HUES6 (cell line): ENCODE measurements around the gene PRKAB2.
"Not testable (repeated sequence)": the region's sequence is repeated elsewhere in the genome, so short reads cannot be mapped to it uniquely, and the experiment has no call there.

ENCODE experiments used
- H3K27ac ChIP-seq: 2 replicates; pipeline ENCODE4 v1.7.0; 2013; ENCODE audit warnings: low read depth, mild to moderate bottlenecking, low read length, inconsistent platforms
- H3K27me3 ChIP-seq: 2 replicates; pipeline ENCODE4 v1.6.1; 2013; ENCODE audit warnings: low read length; ENCODE audit not compliant: control insufficient read depth, insufficient read depth
- H3K36me3 ChIP-seq: 2 replicates; pipeline ENCODE4 v1.6.1; 2013; ENCODE audit warnings: low read length; ENCODE audit not compliant: control insufficient read depth, insufficient read depth
- H3K4me1 ChIP-seq: 2 replicates; pipeline ENCODE4 v1.6.1; 2013; ENCODE audit warnings: low read length; ENCODE audit not compliant: control insufficient read depth, insufficient read depth
- H3K4me3 ChIP-seq: 2 replicates; pipeline ENCODE4 v1.5.1; 2013; ENCODE audit warnings: low read depth, low read length
- H3K9ac ChIP-seq: one replicate; pipeline ENCODE4 v1.6.1; 2013; ENCODE audit warnings: mild to moderate bottlenecking, low read length
- H3K9me3 ChIP-seq: 2 replicates; pipeline ENCODE4 v1.6.1; 2013; ENCODE audit warnings: low read depth, low read length; ENCODE audit not compliant: control insufficient read depth, insufficient read depth

Gene PRKAB2

DNA sequence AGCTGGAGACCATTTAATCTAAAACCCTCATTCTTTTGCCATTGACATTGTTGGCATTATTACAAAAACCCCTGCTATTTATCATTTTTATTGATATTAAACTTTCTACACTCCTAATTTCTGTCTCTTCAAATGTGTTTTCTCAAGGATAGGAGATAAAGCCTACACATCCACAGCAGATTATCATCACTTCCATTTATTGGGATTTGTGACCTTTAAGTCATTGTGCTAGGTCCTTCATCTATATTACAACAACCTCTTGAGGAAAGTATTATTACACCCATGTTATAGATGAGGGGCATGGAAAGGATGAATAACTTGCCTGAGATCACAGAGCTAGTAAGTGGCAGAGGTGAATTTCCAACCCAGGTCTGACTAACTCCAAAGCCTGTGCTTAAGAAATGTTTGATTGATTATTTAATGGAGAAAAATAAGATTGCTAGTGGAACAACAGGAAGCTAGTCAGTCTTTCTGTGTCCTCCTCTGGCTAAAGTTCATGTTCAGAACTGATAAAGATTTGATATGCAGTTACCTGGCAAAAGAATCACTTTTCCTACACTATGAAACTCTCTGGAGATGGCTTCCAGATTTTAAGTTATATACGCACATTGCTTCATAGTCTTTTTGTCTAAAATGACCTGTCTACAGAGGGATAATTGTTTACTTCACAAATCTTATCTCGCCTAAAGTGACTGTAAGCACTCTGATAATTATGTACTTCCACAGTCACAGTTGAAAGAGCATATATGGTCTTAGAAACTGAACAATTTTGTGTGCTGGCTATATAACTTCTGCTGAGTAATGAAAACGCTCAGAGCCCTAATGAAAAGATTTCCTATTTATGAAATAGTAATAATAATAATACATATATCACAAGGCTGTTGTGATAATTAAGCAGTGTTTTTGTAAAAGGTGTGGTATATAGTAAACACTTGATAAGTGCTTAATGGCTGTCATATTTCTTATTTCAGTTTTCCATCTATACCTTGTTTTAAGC is 37.9 kb upstream of the PRKAB2 start:
- Histone ChIP-seq H3K9ac (no peak overlapping the region), H3K27me3 (no peaks in the 10 kb centered on the region), H3K9me3 (no peaks in the 10 kb centered on the region), H3K4me3 (no peak overlapping the region), H3K4me1 (no peaks in the 10 kb centered on the region), H3K36me3 (no peaks in the 10 kb centered on the region), H3K27ac (no peak overlapping the region)

GRCh38 chr1:147208619-147209018 is 36.3 kb upstream of the PRKAB2 start:
- H3K27me3 ChIP-seq: no peaks in the 10 kb centered on the region
- no peaks in the 10 kb centered on the region for H3K4me1 ChIP-seq
- H3K4me3 ChIP-seq: no peak overlapping the region
- no peak overlapping the region for H3K27ac ChIP-seq
- no peaks in the 10 kb centered on the region for H3K36me3 ChIP-seq
- H3K9me3 ChIP-seq: no peaks in the 10 kb centered on the region
- H3K9ac ChIP-seq: no peak overlapping the region

GRCh38 chr1:147207192-147207591 is 34.9 kb upstream of the PRKAB2 start:
- Histone ChIP-seq H3K36me3 (no peaks in the 10 kb centered on the region), H3K4me1 (no peaks in the 10 kb centered on the region), H3K27me3 (no peaks in the 10 kb centered on the region), H3K27ac (no peak overlapping the region), H3K4me3 (no peak overlapping the region), H3K9me3 (no peaks in the 10 kb centered on the region), H3K9ac (no peak overlapping the region)

GRCh38 chr1:147204080-147204479 is 31.8 kb upstream of the PRKAB2 start:
- Histone ChIP-seq H3K4me3 (no peak overlapping the region), H3K27ac (no peak overlapping the region), H3K9ac (no peak overlapping the region), H3K4me1 (no peaks in the 10 kb centered on the region), H3K36me3 (no peaks in the 10 kb centered on the region), H3K27me3 (no peaks in the 10 kb centered on the region), H3K9me3 (no peaks in the 10 kb centered on the region)

DNA sequence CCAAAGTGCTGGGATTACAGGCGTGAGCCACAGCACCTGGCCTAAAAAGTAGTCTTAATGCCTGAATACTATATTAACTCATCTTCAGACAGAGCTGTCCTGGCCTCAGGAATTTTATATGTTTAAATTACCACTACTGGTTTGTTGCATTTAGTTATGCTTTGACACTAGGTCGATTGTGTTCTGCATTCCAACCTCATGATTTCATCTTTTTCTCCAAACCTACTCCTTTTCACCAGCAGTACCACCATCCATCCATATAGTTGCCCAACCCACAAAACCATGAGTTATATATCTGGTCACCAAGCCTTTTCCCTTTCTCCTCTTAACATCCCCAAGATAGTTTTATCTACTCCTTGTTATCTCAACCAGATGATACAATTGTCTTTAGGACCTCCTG is 30.3 kb upstream of the PRKAB2 start:
- H3K4me3 ChIP-seq: no peak overlapping the region
- H3K27ac ChIP-seq: no peak overlapping the region
- no peaks in the 10 kb centered on the region for H3K4me1 ChIP-seq
- no peak overlapping the region for H3K9ac ChIP-seq
- H3K27me3 ChIP-seq: no peaks in the 10 kb centered on the region
- H3K36me3 ChIP-seq: no peaks in the 10 kb centered on the region
- no peaks in the 10 kb centered on the region for H3K9me3 ChIP-seq

- H3K36me3 ChIP-seq: no peaks in the 10 kb centered on the region
- no peaks in the 10 kb centered on the region for H3K9me3 ChIP-seq
- H3K27ac ChIP-seq: no peak overlapping the region
- no peaks in the 10 kb centered on the region for H3K27me3 ChIP-seq
- no peaks in the 10 kb centered on the region for H3K4me1 ChIP-seq
- no peak overlapping the region for H3K4me3 ChIP-seq
- H3K9ac ChIP-seq: no peak overlapping the region
Observed at GRCh38 chr1:147201786-147202185, 29.5 kb upstream of the PRKAB2 start.

- no peaks in the 10 kb centered on the region for H3K4me1 ChIP-seq
- H3K27ac ChIP-seq: no peak overlapping the region
- H3K27me3 ChIP-seq: no peaks in the 10 kb centered on the region
- no peaks in the 10 kb centered on the region for H3K9me3 ChIP-seq
- H3K4me3 ChIP-seq: no peak overlapping the region
- no peaks in the 10 kb centered on the region for H3K36me3 ChIP-seq
- H3K9ac ChIP-seq: no peak overlapping the region
Observed at GRCh38 chr1:147201276-147201675, 29.0 kb upstream of the PRKAB2 start.

DNA sequence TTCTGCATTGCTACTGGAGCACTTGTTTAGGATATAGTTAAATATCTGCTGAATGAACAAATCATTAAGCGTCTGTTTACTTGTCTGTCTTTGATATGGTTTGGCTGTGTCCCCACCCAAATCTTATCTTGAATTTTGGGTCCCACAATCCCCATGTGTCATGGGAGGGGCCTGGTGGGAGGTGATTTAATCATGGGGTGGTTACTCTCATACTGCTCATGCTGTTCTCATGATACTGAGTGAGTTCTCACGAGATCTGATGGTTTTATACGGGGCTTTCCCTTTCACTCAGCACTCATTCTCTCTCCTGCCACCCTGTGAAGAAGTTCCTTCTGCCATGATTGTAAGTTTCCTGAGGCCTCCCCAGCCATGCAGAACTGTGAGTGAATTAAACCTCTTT is 25.1 kb upstream of the PRKAB2 start:
- H3K27ac ChIP-seq, H3K4me3 ChIP-seq, H3K9me3 ChIP-seq, H3K4me1 ChIP-seq, H3K27me3 ChIP-seq, H3K36me3 ChIP-seq, H3K9ac ChIP-seq: not testable (repeated sequence)

DNA sequence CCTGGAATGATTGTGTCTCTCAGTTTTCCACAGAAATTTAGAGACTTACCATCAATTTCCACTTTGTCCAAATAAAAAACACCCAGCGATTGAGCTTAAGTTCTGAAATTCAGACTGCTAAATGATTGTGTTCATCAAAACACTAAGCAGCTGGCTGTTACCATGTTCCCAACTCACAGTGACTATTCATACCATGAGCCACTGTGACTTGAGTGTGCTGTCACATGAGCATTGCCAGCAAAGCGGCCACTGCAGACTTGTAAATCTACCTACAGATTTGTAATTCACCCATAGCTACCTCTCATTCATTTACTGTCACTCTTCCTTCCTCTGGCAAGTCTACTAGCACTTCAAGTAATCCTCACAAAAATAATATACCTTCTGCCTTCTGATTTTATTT is 17.2 kb upstream of the PRKAB2 start:
- Histone ChIP-seq H3K27ac (no peak overlapping the region), H3K36me3 (no peaks in the 10 kb centered on the region), H3K4me1 (peaks cover 8% of the 10 kb centered on the region; the same call in 1 of the 2 replicates), H3K9ac (no peak overlapping the region), H3K9me3 (no peaks in the 10 kb centered on the region), H3K27me3 (no peaks in the 10 kb centered on the region), H3K4me3 (no peak overlapping the region)

GRCh38 chr1:147185432-147185831 is 13.2 kb upstream of the PRKAB2 start:
- Histone ChIP-seq H3K9me3 (no peaks in the 10 kb centered on the region), H3K27ac (no peak overlapping the region), H3K4me1 (peaks cover 8% of the 10 kb centered on the region; the same call in 1 of the 2 replicates), H3K27me3 (no peaks in the 10 kb centered on the region), H3K4me3 (no peak overlapping the region), H3K36me3 (no peaks in the 10 kb centered on the region), H3K9ac (no peak overlapping the region)

DNA sequence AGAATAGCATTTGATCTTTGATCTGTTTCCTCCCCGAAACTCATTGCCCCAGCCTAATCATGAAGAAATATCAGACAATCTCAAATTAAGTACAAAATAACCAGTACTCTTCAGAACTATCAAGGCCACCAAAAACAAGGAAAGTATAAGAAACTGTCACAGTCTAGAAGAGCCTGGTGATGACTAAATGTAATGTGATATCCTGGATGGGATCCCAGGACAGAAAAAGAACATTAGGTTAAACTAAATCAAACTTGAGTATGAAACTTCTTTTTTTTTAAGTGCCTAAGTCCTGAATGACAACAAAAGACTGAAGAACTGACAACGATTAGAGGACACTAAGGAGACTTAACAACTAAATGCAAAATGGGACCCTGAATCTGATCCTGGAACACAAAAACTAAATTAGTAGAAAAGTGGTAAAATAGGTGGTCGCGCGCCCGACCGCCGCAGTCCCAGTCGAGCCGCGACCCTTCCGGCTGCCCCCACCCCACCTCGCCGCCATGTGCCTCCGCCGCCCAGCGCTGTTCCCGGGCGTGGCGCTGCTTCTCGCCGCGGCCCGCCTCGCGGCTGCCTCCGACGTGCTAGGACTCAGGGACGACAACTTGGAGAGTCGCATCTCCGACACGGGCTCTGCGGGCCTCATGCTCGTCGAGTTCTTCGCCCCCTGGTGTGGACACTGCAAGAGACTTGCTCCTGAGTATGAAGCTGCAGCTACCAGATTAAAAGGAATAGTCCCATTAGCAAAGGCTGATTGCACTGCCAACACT is 5.5 kb upstream of the PRKAB2 start:
- H3K36me3 ChIP-seq: no peaks in the 10 kb centered on the region
- H3K4me3 ChIP-seq: no peak overlapping the region
- H3K27ac ChIP-seq: no peak overlapping the region

More for the DNA sequence above, 5.5 kb upstream of the PRKAB2 start:
- no peak overlapping the region for H3K9ac ChIP-seq
- no peaks in the 10 kb centered on the region for H3K27me3 ChIP-seq
- H3K4me1 ChIP-seq: peaks cover 7% of the 10 kb centered on the region; the same call in 1 of the 2 replicates
- H3K9me3 ChIP-seq: peaks cover 4% of the 10 kb centered on the region; the same call in 1 of the 2 replicates
